Esophagus (tissue), 2 donors: Measurements from ENCODE around the gene LRRC34. TPM values are rescaled to one million over a fixed set of nuclear protein-coding genes. Genes with fewer than 3 reads are reported as not detected.

Experiments
- H3K27ac ChIP-seq, 2 donors: one replicate each; pipeline ENCODE4 v1.5.1; 2013; ENCODE audit warnings: low read depth in 2 of 2, mild to moderate bottlenecking in 2 of 2, inconsistent platforms in 1 of 2, low read length in 1 of 2, moderate library complexity in 1 of 2
- H3K27me3 ChIP-seq, 2 donors: one replicate each; pipeline ENCODE4 v1.6.1; 2013; ENCODE audit warnings: low read length in 2 of 2, control low read depth in 1 of 2, mild to moderate bottlenecking in 1 of 2; ENCODE audit not compliant: insufficient read depth in 2 of 2, control insufficient read depth in 1 of 2
- H3K36me3 ChIP-seq, 2 donors: one replicate each; pipeline ENCODE4 v1.6.1; 2013; ENCODE audit warnings: low read length in 1 of 2; ENCODE audit not compliant: control insufficient read depth in 2 of 2, insufficient read depth in 2 of 2
- H3K4me1 ChIP-seq, 2 donors: one replicate each; pipeline ENCODE4 v1.6.1; 2013; ENCODE audit warnings: low read length in 1 of 2; ENCODE audit not compliant: control insufficient read depth in 2 of 2, insufficient read depth in 2 of 2
- H3K4me3 ChIP-seq, 2 donors: one replicate each; pipeline ENCODE4 v1.5.1; 2013; ENCODE audit warnings: low read length in 2 of 2, mild to moderate bottlenecking in 2 of 2, low read depth in 1 of 2, moderate library complexity in 1 of 2
- H3K9me3 ChIP-seq, 2 donors: one replicate each; pipeline ENCODE4 v1.6.1; 2013; ENCODE audit warnings: mild to moderate bottlenecking in 2 of 2, low read depth in 1 of 2, low read length in 1 of 2, moderate library complexity in 1 of 2; ENCODE audit not compliant: control insufficient read depth in 2 of 2, insufficient read depth in 1 of 2
- WGBS, 2 donors: extraction: QIAGEN DNeasy Blood & Tissue Kit; methylation state at CpG; one replicate each; pipeline ENCODE4 v1.1.7; 2013; 5-methylcytosine and 5-hydroxymethylcytosine counted together
- polyA plus RNA-seq, 2 donors: library from polyadenylated mRNA; stranded (reverse); fragments of 200-250 nt; gene quantifications; one replicate each; pipeline ENCODE4 v1.2.3, GENCODE V29; 2013
- donor health status: healthy with polysubstance abuse.
- donor health status: Bipolar disorder and iron deficiency.

Gene LRRC34, protein sequence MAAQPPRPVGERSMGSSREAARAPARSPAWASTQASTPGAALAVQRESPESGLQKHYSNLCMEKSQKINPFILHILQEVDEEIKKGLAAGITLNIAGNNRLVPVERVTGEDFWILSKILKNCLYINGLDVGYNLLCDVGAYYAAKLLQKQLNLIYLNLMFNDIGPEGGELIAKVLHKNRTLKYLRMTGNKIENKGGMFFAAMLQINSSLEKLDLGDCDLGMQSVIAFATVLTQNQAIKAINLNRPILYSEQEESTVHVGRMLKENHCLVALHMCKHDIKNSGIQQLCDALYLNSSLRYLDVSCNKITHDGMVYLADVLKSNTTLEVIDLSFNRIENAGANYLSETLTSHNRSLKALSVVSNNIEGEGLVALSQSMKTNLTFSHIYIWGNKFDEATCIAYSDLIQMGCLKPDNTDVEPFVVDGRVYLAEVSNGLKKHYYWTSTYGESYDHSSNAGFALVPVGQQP
- under 1 TPM; 0.20 to 0.27 TPM for polyA plus RNA-seq

DNA sequence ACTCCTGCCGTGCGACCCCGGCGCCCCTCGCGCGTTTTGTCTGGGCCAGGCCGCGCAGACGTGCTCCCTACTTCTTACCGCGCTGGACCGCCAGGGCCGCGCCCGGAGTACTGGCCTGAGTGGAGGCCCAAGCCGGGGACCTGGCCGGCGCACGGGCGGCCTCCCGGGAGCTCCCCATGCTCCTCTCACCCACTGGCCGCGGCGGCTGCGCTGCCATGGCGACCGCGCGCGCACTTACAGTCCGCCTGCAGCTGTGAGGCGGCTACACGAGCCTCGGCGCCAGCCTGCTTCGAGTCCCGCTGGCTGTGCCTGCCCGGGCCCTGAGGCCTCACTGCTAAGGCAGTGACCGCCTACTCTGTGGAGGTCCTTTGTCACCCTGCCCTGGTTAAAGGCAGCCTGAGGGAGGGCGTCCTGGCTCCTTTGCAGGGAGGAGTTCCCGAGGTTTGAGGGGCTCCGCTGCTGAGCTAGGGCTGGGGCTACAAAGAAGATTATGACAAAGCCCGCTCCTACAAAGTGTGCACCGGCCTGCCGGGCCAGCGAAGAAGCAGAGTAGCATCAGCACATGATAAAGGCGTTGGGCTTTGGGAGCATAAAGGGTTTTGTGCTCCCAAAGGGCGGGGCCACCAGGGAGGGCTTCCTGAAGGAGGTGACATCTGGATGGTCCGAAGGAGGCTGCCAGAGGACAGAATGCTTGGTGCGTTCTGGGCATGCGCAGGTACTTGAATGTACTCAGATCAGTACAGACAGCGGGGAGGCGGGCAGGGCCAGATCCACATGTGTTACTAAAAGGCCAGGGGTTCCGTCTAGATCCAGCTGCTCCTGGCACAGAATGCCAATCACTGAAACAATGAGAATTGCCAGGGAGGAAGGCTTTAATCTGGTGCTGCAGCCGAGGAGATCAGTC lies at the start of gene LRRC34, which contains the start of gene LRRIQ4:
Gene LRRC34, minus strand, starts transcription at position 573 of the 904 bp plus-strand sequence. Its CDS starts 356 bp downstream, at position 217.
Gene LRRIQ4, plus strand, starts transcription at position 539 of the 904 bp plus-strand sequence. CDS start 9,052 bp downstream, outside the sequence.
- 5 to 8% methylated on average over 48 to 56 of the region's 56 CpGs for WGBS, 2 donors
- H3K27ac ChIP-seq: peak within 1 kb of the TSS; percentile 22 to 42
- no peaks in the 10 kb centered on the region for H3K9me3 ChIP-seq
- H3K27me3 ChIP-seq: no peaks in the 10 kb centered on the region
- H3K4me3 ChIP-seq: peak within 1 kb of the TSS; percentile 51 to 58
- no peaks in the 10 kb centered on the region for H3K36me3 ChIP-seq
- peaks cover 0 to 5% of the 10 kb centered on the region in 2 donors for H3K4me1 ChIP-seq

- H3K27ac ChIP-seq: no peak overlapping the region
- 74 to 88% methylated on average over 5 of the region's 5 CpGs for WGBS, 2 donors
- no peaks in the 10 kb centered on the region for H3K4me1 ChIP-seq
- H3K9me3 ChIP-seq: no peaks in the 10 kb centered on the region
- H3K36me3 ChIP-seq: no peaks in the 10 kb centered on the region
- no peak overlapping the region for H3K4me3 ChIP-seq
- no peaks in the 10 kb centered on the region for H3K27me3 ChIP-seq
These were observed 49.2 kb upstream of the LRRC34 start for GRCh38 chr3:169861871-169862270.

DNA sequence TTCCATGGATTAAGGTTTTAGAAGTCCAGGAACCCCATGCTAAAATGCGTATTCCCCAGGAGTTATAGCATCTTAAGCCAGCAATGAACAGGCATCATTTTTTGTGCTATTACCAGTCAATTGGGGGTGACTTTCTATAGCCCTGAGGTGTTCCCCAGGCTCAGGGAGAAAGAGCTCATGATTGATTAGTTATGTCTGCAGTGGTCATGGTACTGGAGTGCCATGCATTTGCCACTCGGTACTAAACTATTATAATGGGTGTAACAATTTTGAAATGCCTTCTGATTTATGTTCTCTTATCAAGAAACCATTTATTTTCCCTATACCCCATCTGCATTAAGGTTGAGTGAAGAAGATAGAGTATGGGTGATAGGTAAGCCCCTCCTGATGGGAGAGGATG lies 45.1 kb upstream of the LRRC34 start:
- Histone ChIP-seq H3K27ac (no peak overlapping the region), H3K36me3 (no peaks in the 10 kb centered on the region), H3K9me3 (no peaks in the 10 kb centered on the region), H3K27me3 (no peaks in the 10 kb centered on the region), H3K4me1 (no peaks in the 10 kb centered on the region), H3K4me3 (no peak overlapping the region)
- WGBS, 2 donors: 64 to 80% methylated on average over 2 of the region's 2 CpGs

GRCh38 chr3:169855514-169855913 lies 42.8 kb upstream of the LRRC34 start:
- H3K27me3 ChIP-seq: no peaks in the 10 kb centered on the region
- 90 to 96% methylated on average over 3 of the region's 3 CpGs for WGBS, 2 donors
- no peaks in the 10 kb centered on the region for H3K9me3 ChIP-seq
- H3K27ac ChIP-seq: no peak overlapping the region
- no peaks in the 10 kb centered on the region for H3K36me3 ChIP-seq
- H3K4me1 ChIP-seq: no peaks in the 10 kb centered on the region
- H3K4me3 ChIP-seq: no peak overlapping the region

- Histone ChIP-seq H3K27ac (no peak overlapping the region), H3K36me3 (no peaks in the 10 kb centered on the region), H3K4me1 (no peaks in the 10 kb centered on the region), H3K27me3 (no peaks in the 10 kb centered on the region), H3K9me3 (no peaks in the 10 kb centered on the region), H3K4me3 (no peak overlapping the region)
These were observed 37.9 kb upstream of the LRRC34 start for GRCh38 chr3:169850618-169851017.

DNA sequence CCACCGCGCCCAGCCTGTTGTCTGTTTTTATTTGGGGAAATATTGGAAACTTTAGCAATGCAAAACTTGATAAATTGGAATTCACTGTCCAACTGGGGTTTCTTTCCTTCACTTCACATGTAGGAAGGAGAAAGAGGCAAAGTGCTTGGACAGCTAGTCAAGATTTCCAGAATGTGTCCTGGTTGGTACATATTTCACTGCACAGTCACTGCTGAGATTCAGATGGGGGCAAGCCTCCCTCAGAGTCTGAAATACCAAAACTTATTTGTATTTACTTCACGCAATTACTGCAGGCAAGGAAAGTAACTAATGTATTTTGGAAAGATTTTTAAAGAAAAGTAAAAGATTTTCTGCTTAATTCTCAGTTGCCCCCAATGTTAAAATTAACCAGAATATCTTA lies 36.0 kb upstream of the LRRC34 start:
- H3K36me3 ChIP-seq: no peaks in the 10 kb centered on the region
- no peaks in the 10 kb centered on the region for H3K27me3 ChIP-seq
- WGBS, 2 donors: 97% methylated on average over 3 of the region's 3 CpGs
- H3K4me1 ChIP-seq: no peaks in the 10 kb centered on the region
- no peak overlapping the region for H3K4me3 ChIP-seq
- no peak overlapping the region for H3K27ac ChIP-seq
- no peaks in the 10 kb centered on the region for H3K9me3 ChIP-seq

DNA sequence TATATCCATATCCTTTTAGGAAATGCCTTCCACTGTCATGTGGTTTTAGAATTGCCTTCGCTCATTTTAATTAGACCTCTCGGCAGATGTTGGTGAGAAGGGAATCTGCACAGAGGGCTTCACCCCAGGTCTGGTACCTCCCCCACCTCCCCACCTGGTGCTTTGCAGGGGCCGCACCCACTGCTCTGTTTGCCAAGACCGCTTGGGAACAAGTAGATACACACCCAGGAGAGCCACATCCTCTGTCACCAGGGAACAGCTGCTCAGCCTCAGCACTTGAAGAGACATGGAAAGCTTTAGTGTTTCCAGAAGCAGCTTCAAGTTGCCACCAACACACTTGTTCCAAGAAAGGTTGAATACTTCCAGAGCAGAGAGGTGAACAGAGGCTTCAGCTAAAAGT lies 35.2 kb upstream of the LRRC34 start:
- Histone ChIP-seq H3K27ac (no peak overlapping the region), H3K4me3 (no peak overlapping the region), H3K27me3 (no peaks in the 10 kb centered on the region), H3K9me3 (no peaks in the 10 kb centered on the region), H3K36me3 (no peaks in the 10 kb centered on the region), H3K4me1 (no peaks in the 10 kb centered on the region)
- 45 to 50% methylated on average over 4 of the region's 4 CpGs for WGBS, 2 donors

DNA sequence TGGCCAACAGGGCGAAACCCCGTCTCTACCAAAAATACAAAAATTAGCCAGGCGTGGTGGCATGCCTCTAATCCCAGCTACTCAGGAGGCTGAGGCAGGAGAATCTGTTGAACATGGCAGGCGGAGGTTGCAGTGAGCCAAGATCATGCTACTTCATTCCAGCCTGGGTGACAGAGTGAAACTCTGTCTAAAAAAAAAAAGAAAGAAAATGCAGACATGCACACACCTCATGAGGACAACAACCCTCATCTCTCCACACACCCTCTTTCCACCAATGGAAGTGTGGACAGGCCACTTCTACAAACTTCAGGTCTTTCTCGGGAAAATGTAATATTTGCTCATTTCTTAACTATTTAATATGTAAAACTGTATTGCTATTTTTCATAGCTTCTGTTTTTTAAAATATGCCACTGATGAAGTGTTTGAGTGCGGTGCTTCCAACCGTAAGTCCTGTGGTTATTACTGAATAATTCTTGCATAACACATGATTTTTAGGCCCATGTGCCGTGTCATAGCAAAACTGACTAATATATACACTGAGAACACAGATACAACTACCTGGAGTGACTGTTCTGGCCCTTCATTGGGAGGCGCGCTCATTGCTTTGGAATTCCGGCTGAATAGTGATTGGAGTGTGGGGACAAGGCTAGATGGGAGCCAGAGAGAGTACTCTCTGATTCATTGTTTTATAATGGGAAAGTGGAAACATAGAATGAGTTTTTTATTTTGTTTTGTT lies 33.9 kb upstream of the LRRC34 start:
- Histone ChIP-seq H3K27me3 (no peaks in the 10 kb centered on the region), H3K36me3 (no peaks in the 10 kb centered on the region), H3K27ac (no peak overlapping the region), H3K9me3 (no peaks in the 10 kb centered on the region), H3K4me3 (no peak overlapping the region), H3K4me1 (no peaks in the 10 kb centered on the region)
- 90% methylated on average over 11 of the region's 11 CpGs for WGBS, 2 donors

- H3K36me3 ChIP-seq: no peaks in the 10 kb centered on the region
- no peaks in the 10 kb centered on the region for H3K9me3 ChIP-seq
- WGBS, 2 donors: 65 to 73% methylated on average over 3 of the region's 3 CpGs
- H3K4me1 ChIP-seq: no peaks in the 10 kb centered on the region
- no peak overlapping the region for H3K4me3 ChIP-seq
- H3K27ac ChIP-seq: no peak overlapping the region
- peaks cover 0 to 3% of the 10 kb centered on the region in 2 donors for H3K27me3 ChIP-seq
These were observed 30.3 kb upstream of the LRRC34 start for GRCh38 chr3:169842960-169843359.
